SK-N-SH (cell line): Measurements from ENCODE around the gene LRTM2. TPM values are rescaled to one million over a fixed set of nuclear protein-coding genes. Genes with fewer than 3 reads are reported as not detected.

Experiments used
- CTCF ChIA-PET: fragments of 300-600, 350-600 bp; formaldehyde crosslinking; extraction: SDS; loops from one replicate; lab custom pipeline; 2021; lab: Yijun Ruan, JAX
- POLR2A ChIA-PET: fragments of 350-600 bp; sonication (Branson Sonifier 250); formaldehyde crosslinking; extraction: SDS; loops from one replicate; lab custom pipeline; 2020; ENCODE audit warnings: antibody characterized with exemption, inconsistent platforms; lab: Yijun Ruan, JAX
- DNase-seq: peaks from one replicate; pipeline ENCODE4 v3.0.0; 2012
- H2AFZ ChIP-seq: fragments of 200-600 bp; sonication (generic); 2 replicates; pipeline ENCODE4 v1.8.1; 2016; ENCODE audit warnings: antibody characterized with exemption, mild to moderate bottlenecking, low read depth
- H3F3A ChIP-seq: fragments of 200-600 bp; sonication (generic); replicated peaks from 2 replicates; pipeline ENCODE3; 2016; ENCODE audit warnings: antibody characterized with exemption, mild to moderate bottlenecking; ENCODE audit not compliant: insufficient read depth
- H3K27ac ChIP-seq, 2 experiments: fragments of 200-500 bp in 1 of 2; fragments of 200-600 bp in 1 of 2; sonication (Bioruptor generic) in 1 of 2; sonication (generic), shearing (Covaris generic) in 1 of 2; 2 replicates each; pipeline versions ENCODE4 v1.5.1 to v1.6.1; 2014 to 2016; ENCODE audit warnings: low read depth in 2 of 2, inconsistent platforms in 1 of 2, low read length in 1 of 2, mild to moderate bottlenecking in 1 of 2, mixed read lengths in 1 of 2
- H3K27me3 ChIP-seq: fragments of 200-600 bp; sonication (generic), shearing (Covaris generic); 2 replicates; pipeline ENCODE4 v1.6.1; 2016; ENCODE audit warnings: mixed run types; ENCODE audit not compliant: insufficient read depth
- H3K36me3 ChIP-seq, 2 experiments: fragments of 200-500 bp in 1 of 2; fragments of 200-600 bp in 1 of 2; sonication (Bioruptor generic) in 1 of 2; sonication (generic) in 1 of 2; replicated peaks in 1 of 2; 2 replicates each; pipeline versions ENCODE3 to v1.5.1; 2014 to 2016; ENCODE audit warnings: low read length in 1 of 2, mild to moderate bottlenecking in 1 of 2; ENCODE audit not compliant: insufficient read depth in 2 of 2, control insufficient read depth in 1 of 2
- H3K4me1 ChIP-seq, 2 experiments: fragments of 200-500 bp in 1 of 2; fragments of 200-600 bp in 1 of 2; sonication (Bioruptor generic) in 1 of 2; sonication (generic), shearing (Covaris generic) in 1 of 2; 2 replicates each; pipeline versions ENCODE4 v1.5.1 to v1.6.1; 2014 to 2016; ENCODE audit warnings: low read depth in 1 of 2, low read length in 1 of 2, mixed run types in 1 of 2; ENCODE audit not compliant: insufficient read depth in 2 of 2, control insufficient read depth in 1 of 2
- H3K4me2 ChIP-seq: fragments of 200-600 bp; sonication (generic), shearing (Covaris generic); 2 replicates; pipeline ENCODE4 v1.6.1; 2017; ENCODE audit warnings: mixed run types
- H3K4me3 ChIP-seq, 2 experiments: fragments of 200-500 bp in 1 of 2; fragments of 200-600 bp in 1 of 2; sonication (Bioruptor generic) in 1 of 2; sonication (generic), shearing (Covaris generic) in 1 of 2; 2 replicates each; pipeline versions ENCODE4 v1.5.1 to v1.8.1; 2014 to 2016; ENCODE audit warnings: low read depth in 2 of 2, inconsistent platforms in 1 of 2, low read length in 1 of 2, mild to moderate bottlenecking in 1 of 2, mixed read lengths in 1 of 2, moderate library complexity in 1 of 2
- H3K79me2 ChIP-seq: fragments of 200-600 bp; sonication (generic); 2 replicates; pipeline ENCODE4 v1.8.1; 2017; ENCODE audit warnings: mild to moderate bottlenecking; ENCODE audit not compliant: insufficient read depth
- H3K9ac ChIP-seq: fragments of 200-600 bp; sonication (generic); 2 replicates; pipeline ENCODE4 v1.6.1; 2017; ENCODE audit warnings: mixed run types
- H3K9me2 ChIP-seq: fragments of 200-600 bp; sonication (generic); 2 replicates; pipeline ENCODE4 v1.6.1; 2017; ENCODE audit warnings: mixed run types
- H3K9me3 ChIP-seq: fragments of 200-600 bp; sonication (generic); 2 replicates; pipeline ENCODE4 v1.6.1; 2017; ENCODE audit warnings: mixed run types, mild to moderate bottlenecking, moderate library complexity
- H4K20me1 ChIP-seq: fragments of 200-600 bp; sonication (generic); 2 replicates; pipeline ENCODE4 v1.6.1; 2017; ENCODE audit warnings: mild to moderate bottlenecking, mixed run types; ENCODE audit not compliant: insufficient read depth
- CHD2 ChIP-seq: fragments of 150-350 bp; IDR thresholded peaks from 2 replicates; pipeline ENCODE4 v1.6.1; 2018; ENCODE audit warnings: low read length; ENCODE audit not compliant: partially characterized antibody
- CTCF ChIP-seq: fragments of 200-600 bp; sonication (generic); IDR thresholded peaks from 2 replicates; pipeline ENCODE4 v1.6.1; 2017; ENCODE audit warnings: antibody characterized with exemption, mild to moderate bottlenecking, moderate library complexity
- EZH2phosphoT487 ChIP-seq: fragments of 200-600 bp; sonication (generic); IDR thresholded peaks from 2 replicates; pipeline ENCODE4 v1.6.1; 2017; ENCODE audit warnings: low read depth, mixed run types, mild to moderate bottlenecking, antibody characterized with exemption, moderate library complexity, borderline replicate concordance
- FOSL2 ChIP-seq: IDR thresholded peaks from 2 replicates; pipeline ENCODE4 v1.4.0; 2012; ENCODE audit warnings: low read depth, mild to moderate bottlenecking, moderate library complexity, borderline replicate concordance
- GABPA ChIP-seq: IDR thresholded peaks from 2 replicates; pipeline ENCODE4 v1.4.0; 2012; ENCODE audit warnings: low read depth, mild to moderate bottlenecking
- GATA2 ChIP-seq: sonication (generic); formaldehyde crosslinking; IDR thresholded peaks from 2 replicates; pipeline ENCODE4 v1.5.0; 2020; ENCODE audit warnings: mild to moderate bottlenecking, missing genetic modification reagents
- JUND ChIP-seq: IDR thresholded peaks from 2 replicates; pipeline ENCODE4 v1.4.0; 2012
- MEF2A ChIP-seq: IDR thresholded peaks from 2 replicates; pipeline ENCODE4 v1.4.0; 2012; ENCODE audit warnings: low read depth, borderline replicate concordance
- MXI1 ChIP-seq: IDR thresholded peaks from 2 replicates; pipeline ENCODE4 v1.6.1; 2012; ENCODE audit warnings: mild to moderate bottlenecking, low read depth, low read length, improper control_type of control experiment
- NFIC ChIP-seq: IDR thresholded peaks from 2 replicates; pipeline ENCODE4 v1.4.0; 2012; ENCODE audit warnings: borderline replicate concordance
- POLR2AphosphoS5 ChIP-seq: IDR thresholded peaks from 2 replicates; pipeline ENCODE4 v1.6.1; 2012; ENCODE audit warnings: low read depth, low read length
- RCOR1 ChIP-seq: fragments of 150-350 bp; IDR thresholded peaks from 2 replicates; pipeline ENCODE4 v1.6.1; 2017; ENCODE audit warnings: antibody characterized with exemption, low read length
- RXRA ChIP-seq: IDR thresholded peaks from 2 replicates; pipeline ENCODE4 v1.4.0; 2012; ENCODE audit warnings: low read depth, mild to moderate bottlenecking, borderline replicate concordance
- SIN3A ChIP-seq: IDR thresholded peaks from 2 replicates; pipeline ENCODE4 v1.6.1; 2012; ENCODE audit warnings: low read depth, mild to moderate bottlenecking, low read length, moderate library complexity, borderline replicate concordance
- SMC3 ChIP-seq: IDR thresholded peaks from 2 replicates; pipeline ENCODE4 v1.6.1; 2012; ENCODE audit warnings: low read depth, low read length, improper control_type of control experiment
- TCF12 ChIP-seq: IDR thresholded peaks from 2 replicates; pipeline ENCODE4 v1.4.0; 2012
- TEAD4 ChIP-seq: IDR thresholded peaks from 2 replicates; pipeline ENCODE4 v1.4.0; 2012; ENCODE audit warnings: mild to moderate bottlenecking, borderline replicate concordance; ENCODE audit not compliant: insufficient read depth
- YY1 ChIP-seq: IDR thresholded peaks from 2 replicates; pipeline ENCODE4 v1.4.0; 2012; ENCODE audit warnings: low read depth, mild to moderate bottlenecking
- WGBS: methylation state at CpG from one replicate; pipeline ENCODE4 v1.1.6; 2017; ENCODE audit warnings: low lambda C conversion rate; 5-methylcytosine and 5-hydroxymethylcytosine counted together
- polyA plus RNA-seq, 3 experiments: library from polyadenylated mRNA; depleted of rRNA; stranded (reverse); fragments of >200 nt; gene quantifications; 2 replicates each; pipeline ENCODE4 v1.2.3, GENCODE V29; 2012

Gene LRTM2
- polyA plus RNA-seq, 1 of the 3 experiments (the other 2 are of a cell fraction), result not detected

GRCh38 chr12:1792406-1792805 is 28.0 kb upstream of the LRTM2 start:
- TF ChIP-seq CHD2 (no peak), RCOR1 (no peak)
- Histone ChIP-seq H3K27ac (no peak overlapping the region), H3K27me3 (no peaks in the 10 kb centered on the region), H3K36me3 (peaks cover 0 to 3% of the 10 kb centered on the region in 2 experiments), H3K4me1 (peaks cover 0 to 18% of the 10 kb centered on the region in 2 experiments; a peak in 1 of 4 replicates), H4K20me1 (no peaks in the 10 kb centered on the region), H3K9me2 (no peaks in the 10 kb centered on the region), H3K4me2 (no peak overlapping the region), H3K79me2 (no peaks in the 10 kb centered on the region), H3F3A (peaks cover 10% of the 10 kb centered on the region), H3K4me3 (no peak overlapping the region), H3K9me3 (no peaks in the 10 kb centered on the region), H3K9ac (no peak overlapping the region), H2AFZ (no peak overlapping the region)
- POLR2A ChIA-PET, result no interaction called here
- DNase-seq, result peak; percentile 7
- WGBS, result 90% methylated on average over 4 of the region's 6 CpGs
- CTCF ChIA-PET, result interaction anchor here (0.7 to 17.5 kb wide), 12 partner anchors 9 to 791 kb away, joined by 3 to 605 read pairs (median 12); partner anchors contain the start of gene WNT5B

DNA sequence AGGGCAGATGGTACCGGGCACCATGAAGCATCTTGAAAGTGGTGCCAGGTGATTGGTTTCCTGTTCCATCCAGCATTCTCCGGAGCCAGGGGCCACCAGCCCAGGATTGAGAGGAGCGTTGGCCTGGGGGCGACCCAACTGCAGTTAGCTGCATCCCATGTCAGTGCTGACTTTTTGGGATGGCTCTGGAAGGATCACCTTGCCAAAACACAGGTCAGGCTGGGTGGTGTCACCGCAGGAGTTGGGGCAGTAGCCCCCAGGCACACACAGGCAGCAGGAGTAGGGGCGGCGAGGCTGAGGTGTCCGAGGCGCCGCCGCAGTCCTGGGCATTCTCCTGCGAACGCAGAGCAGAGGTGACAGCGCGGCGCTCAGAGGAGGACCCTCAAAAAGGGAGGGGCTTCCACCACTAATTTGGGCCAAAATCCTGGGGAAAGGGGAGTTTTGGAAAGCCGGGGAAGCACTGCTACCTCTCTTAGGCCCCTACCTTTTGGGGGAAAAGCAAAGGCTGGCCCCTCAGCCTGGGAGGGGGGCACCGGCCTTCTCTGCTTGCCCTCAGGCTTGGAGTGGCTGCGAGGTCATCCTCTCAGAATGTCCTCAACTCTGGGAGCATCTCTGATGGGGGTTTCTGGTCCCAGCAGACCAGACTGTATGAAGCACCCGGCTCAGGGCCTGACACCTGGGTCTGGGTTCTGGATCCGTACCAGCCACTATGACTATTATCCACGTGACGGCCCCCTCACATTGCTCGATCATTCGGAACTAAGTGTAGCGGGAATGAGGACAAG is 26.7 kb upstream of the LRTM2 start:
- Histone ChIP-seq H3K9me3 (no peaks in the 10 kb centered on the region), H3K27me3 (no peaks in the 10 kb centered on the region), H3K9me2 (no peaks in the 10 kb centered on the region), H3K4me3 (no peak overlapping the region), H4K20me1 (no peaks in the 10 kb centered on the region), H3K4me2 (no peak overlapping the region), H2AFZ (no peak overlapping the region), H3K79me2 (no peaks in the 10 kb centered on the region), H3F3A (peaks cover 2% of the 10 kb centered on the region), H3K36me3 (no peaks in the 10 kb centered on the region), H3K4me1 (peaks cover 0 to 18% of the 10 kb centered on the region in 2 experiments; a peak in 1 of 4 replicates), H3K27ac (no peak overlapping the region), H3K9ac (no peak overlapping the region)
- CTCF ChIA-PET, result interaction anchor here (1.0 to 17.5 kb wide), 7 partner anchors 32 to 169 kb away, joined by 3 to 605 read pairs (median 5); partner anchors contain the start of gene WNT5B
- TF ChIP-seq NFIC (no peak), MXI1 (no peak), TEAD4 (no peak), POLR2AphosphoS5 (no peak), EZH2phosphoT487 (no peak), RXRA (no peak), FOSL2 (no peak), YY1 (no peak), SMC3 (no peak), GABPA (no peak), SIN3A (no peak), JUND (no peak), GATA2 (CRISPR knock-in tag) (no peak), MEF2A (no peak), TCF12 (no peak), CTCF (no peak)
- POLR2A ChIA-PET, result no interaction called here
- DNase-seq, result peak; percentile 5
- WGBS, result 89% methylated on average over 19 of the region's 26 CpGs
